BE2C (cell line): ENCODE measurements around the gene CACHD1.
A peak's percentile ranks its signal among the peaks of the same experiment; 100 is the strongest.

Source experiments
- DNase-seq: peaks from one replicate; pipeline ENCODE4 v3.0.0-alpha.2; 2020
- H3K27me3 ChIP-seq: fragments of 250-450 bp; sonication (Bioruptor Pico); 2 replicates; pipeline ENCODE4 v1.5.1; 2020; ENCODE audit warnings: mild to moderate bottlenecking
- H3K36me3 ChIP-seq: fragments of 250-450 bp; sonication (Bioruptor Pico); 2 replicates; pipeline ENCODE4 v1.5.1; 2020; ENCODE audit warnings: mild to moderate bottlenecking
- H3K4me1 ChIP-seq: fragments of 250-450 bp; sonication (Bioruptor Pico); 2 replicates; pipeline ENCODE4 v1.5.1; 2020
- H3K4me3 ChIP-seq: 2 replicates; pipeline ENCODE4 v1.5.1; 2011; ENCODE audit warnings: low read depth, low read length
- H3K9me3 ChIP-seq: fragments of 250-450 bp; sonication (Bioruptor Pico); 2 replicates; pipeline ENCODE4 v1.5.1; 2020
- CTCF ChIP-seq: IDR thresholded peaks from 2 replicates; pipeline ENCODE4 v1.5.1; 2012; ENCODE audit warnings: mild to moderate bottlenecking, low read depth, low read length

Gene CACHD1

GRCh38 chr1:64579767-64580166 is 109.8 kb downstream of the CACHD1 start:
- Histone ChIP-seq H3K4me3 (no peak overlapping the region), H3K9me3 (no peaks in the 10 kb centered on the region), H3K4me1 (no peaks in the 10 kb centered on the region), H3K36me3 (no peaks in the 10 kb centered on the region), H3K27me3 (no peaks in the 10 kb centered on the region)
- DNase-seq = no peak
- TF ChIP-seq CTCF = no peak

DNA sequence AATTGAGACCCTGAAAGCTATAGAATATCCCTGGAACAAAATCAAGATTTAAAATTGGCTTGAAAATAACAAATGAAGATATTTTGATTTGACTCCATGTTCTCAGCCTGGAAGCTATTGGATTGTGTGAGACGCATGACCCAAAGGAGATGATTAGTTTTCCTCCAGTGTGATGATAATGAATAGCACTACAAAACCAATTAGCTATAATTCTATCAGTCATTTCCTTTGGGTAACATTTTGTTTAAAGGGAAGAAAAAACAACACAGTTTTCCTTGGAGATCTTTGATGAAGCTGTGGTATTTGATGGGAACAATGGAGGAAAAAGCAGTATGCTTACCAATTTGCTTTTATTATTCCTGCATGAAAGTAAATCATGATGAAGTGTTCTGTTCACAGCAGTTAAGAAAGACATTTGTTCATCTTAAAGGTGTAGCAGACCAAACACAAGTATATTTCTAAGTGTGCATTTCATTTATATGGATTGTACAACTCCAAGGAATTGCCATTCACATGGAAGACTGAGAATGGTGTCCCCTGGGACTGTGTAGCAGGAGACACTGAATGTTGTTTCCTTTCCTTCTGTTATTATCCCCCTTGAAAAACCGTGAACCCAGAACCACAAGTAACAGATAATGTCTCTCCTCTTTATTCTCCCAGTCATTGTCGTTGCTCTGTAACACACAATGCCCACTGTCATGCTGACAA is 111.4 kb downstream of the CACHD1 start:
- H3K4me3 ChIP-seq = no peak overlapping the region
- no peaks in the 10 kb centered on the region for H3K4me1 ChIP-seq
- TF ChIP-seq CTCF = no peak
- no peaks in the 10 kb centered on the region for H3K36me3 ChIP-seq
- DNase-seq = no peak
- no peaks in the 10 kb centered on the region for H3K27me3 ChIP-seq
- H3K9me3 ChIP-seq = no peaks in the 10 kb centered on the region

DNA sequence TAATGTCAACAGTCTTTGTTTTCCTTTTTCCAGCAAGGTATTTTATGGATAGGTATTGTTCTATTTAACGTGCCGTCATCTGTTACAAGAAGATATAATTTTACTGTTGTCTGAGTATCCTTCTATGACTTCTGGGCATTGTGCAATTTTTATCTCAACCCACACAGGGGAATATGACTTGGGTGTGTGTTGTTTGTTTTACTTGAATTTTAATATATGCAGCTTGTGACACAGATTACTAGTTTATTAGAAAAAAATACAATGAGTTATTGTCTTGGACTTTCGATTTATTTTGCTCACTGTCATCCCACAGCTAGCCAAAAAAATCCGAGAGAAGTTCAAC is 111.9 kb downstream of the CACHD1 start:
- Histone ChIP-seq H3K36me3 (no peaks in the 10 kb centered on the region), H3K27me3 (no peaks in the 10 kb centered on the region), H3K9me3 (no peaks in the 10 kb centered on the region), H3K4me3 (no peak overlapping the region), H3K4me1 (no peaks in the 10 kb centered on the region)
- no peak for DNase-seq
- no peak for TF ChIP-seq CTCF

DNA sequence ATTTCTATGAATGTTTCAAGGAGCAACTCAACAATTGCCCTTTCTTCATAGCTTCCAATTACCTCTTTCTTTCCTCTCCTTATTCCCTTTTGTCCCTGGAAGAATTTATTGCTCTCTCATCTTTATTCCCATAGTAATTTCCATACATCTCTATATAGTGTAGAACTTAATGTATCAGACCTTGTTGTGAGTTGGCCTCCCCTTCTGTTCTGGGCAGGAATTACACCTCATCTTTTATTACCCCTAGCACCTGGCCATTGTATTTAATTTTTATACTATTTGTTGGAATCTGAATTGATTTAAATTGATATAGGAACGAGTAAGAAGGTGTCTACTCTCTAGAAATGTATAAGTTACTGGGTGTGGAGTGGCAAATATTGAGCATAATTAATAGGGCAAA is 114.5 kb downstream of the CACHD1 start:
- no peaks in the 10 kb centered on the region for H3K27me3 ChIP-seq
- TF ChIP-seq CTCF = peak; percentile 31
- no peak overlapping the region for H3K4me3 ChIP-seq
- H3K9me3 ChIP-seq = no peaks in the 10 kb centered on the region
- no peak for DNase-seq
- no peaks in the 10 kb centered on the region for H3K36me3 ChIP-seq
- no peaks in the 10 kb centered on the region for H3K4me1 ChIP-seq

GRCh38 chr1:64588876-64589275 is 118.9 kb downstream of the CACHD1 start:
- no peak for TF ChIP-seq CTCF
- no peak for DNase-seq
- Histone ChIP-seq H3K4me1 (no peaks in the 10 kb centered on the region), H3K27me3 (no peaks in the 10 kb centered on the region), H3K9me3 (no peaks in the 10 kb centered on the region), H3K36me3 (no peaks in the 10 kb centered on the region), H3K4me3 (no peak overlapping the region)

DNA sequence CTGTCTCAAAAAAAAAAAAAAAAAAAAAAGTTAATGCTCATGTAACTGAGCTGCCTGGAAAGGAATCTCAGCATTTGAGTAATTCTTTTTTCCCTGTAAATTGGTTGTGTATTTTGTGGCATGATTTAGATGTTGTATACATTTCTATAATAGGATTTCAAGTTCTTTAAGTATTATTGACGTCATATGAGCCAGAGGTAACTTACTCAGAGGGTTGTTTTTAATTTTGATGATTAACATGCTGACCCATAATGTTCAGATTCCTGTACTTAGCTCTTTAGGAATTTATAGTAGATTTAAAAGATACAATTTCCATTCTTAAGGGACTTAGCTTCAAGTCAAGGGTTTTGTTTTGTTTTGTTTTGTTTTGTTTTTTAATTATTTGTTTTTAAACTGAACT is 120.4 kb downstream of the CACHD1 start:
- Histone ChIP-seq H3K36me3 (no peaks in the 10 kb centered on the region), H3K9me3 (no peaks in the 10 kb centered on the region), H3K4me3 (no peak overlapping the region), H3K27me3 (no peaks in the 10 kb centered on the region), H3K4me1 (no peaks in the 10 kb centered on the region)
- no peak for TF ChIP-seq CTCF
- no peak for DNase-seq
